Inflammatory macrophage treated with lipopolysaccharide for 1 hour (primary cell): ENCODE results near the gene RRP15.
"Not testable (repeated sequence)": the region's sequence is repeated elsewhere in the genome, so short reads cannot be mapped to it uniquely, and the experiment has no call there.

Experiments used
- DNase-seq, 2 donors: peaks; one replicate each; pipeline ENCODE4 v3.0.0-alpha.2; 2020 to 2022

The RRP15 gene

DNA sequence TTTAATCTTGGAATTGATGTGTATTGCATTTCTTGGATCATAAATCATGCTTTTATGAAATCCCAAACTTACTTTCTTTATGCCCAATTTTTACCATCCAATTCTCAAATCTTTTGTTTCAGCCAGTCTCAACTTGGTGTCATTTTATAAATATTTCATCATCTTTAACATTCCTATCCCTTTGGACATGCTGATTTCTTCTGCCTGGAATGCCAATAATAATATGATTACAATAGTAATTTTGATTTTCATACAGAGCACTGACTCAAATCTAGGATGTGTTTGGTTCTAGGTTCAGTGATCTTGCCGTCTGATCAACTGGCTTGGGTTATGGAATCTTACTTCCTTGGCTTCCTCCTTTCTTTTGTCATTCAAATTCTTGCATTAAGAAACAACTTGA is 12.8 kb downstream of the RRP15 start:
- DNase-seq = no peak

- DNase-seq = no peak
Measured at GRCh38 chr1:218298398-218298797, 13.3 kb downstream of the RRP15 start.

DNA sequence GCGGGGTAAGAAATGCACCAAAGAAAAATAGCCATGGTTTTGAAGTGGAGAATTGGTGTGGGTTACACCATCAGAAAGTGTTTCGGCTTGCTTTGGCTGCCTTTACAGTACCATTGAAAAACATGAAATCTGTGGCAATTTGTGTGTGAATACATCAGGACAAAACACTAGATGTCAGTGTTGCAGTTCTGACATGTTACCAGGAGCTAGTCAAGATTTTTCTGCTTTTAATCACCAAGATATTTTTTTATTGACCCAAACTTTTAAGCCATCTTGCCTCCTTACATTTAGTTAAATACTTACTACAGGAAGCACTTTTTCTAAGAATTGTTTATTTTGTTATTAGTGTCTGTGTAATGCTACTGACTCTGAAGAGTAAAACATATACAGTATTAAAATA is 14.3 kb downstream of the RRP15 start:
- DNase-seq = no peak

DNA sequence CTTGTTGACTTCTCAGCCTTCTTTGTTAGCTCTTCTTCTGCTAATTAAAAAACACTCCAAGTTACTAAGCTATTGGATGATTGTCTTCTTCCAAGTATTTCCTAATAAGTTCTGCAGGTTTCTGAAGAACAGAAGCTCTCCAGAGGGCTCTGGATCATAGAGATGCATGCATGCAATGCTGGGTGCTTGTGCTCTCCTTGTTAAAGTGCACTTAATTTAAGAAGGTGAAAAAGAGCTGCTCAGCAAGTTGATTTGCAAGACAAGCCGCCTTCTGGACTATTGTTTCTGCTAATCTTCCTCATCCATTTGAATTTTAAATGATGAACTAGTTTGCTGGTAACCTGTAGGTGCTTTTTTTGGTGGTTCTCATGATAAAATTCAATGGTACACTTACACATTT is 16.1 kb downstream of the RRP15 start:
- DNase-seq = no peak

DNA sequence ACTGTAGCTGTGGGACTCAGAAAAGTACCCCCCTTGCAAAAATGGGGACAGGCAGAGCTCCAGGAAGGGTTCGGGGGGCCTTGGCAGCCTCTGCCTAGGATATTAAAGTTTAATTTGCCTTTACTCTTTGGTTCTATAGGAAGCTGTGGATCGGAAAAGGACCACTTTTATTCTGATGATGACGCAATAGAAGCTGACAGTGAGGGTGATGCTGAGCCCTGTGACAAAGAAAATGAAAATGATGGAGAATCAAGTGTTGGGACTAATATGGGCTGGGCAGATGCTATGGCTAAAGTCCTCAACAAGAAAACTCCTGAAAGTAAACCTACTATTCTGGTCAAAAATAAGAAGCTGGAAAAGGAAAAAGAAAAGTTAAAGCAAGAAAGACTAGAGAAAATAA is 17.1 kb downstream of the RRP15 start:
- DNase-seq = no peak

DNA sequence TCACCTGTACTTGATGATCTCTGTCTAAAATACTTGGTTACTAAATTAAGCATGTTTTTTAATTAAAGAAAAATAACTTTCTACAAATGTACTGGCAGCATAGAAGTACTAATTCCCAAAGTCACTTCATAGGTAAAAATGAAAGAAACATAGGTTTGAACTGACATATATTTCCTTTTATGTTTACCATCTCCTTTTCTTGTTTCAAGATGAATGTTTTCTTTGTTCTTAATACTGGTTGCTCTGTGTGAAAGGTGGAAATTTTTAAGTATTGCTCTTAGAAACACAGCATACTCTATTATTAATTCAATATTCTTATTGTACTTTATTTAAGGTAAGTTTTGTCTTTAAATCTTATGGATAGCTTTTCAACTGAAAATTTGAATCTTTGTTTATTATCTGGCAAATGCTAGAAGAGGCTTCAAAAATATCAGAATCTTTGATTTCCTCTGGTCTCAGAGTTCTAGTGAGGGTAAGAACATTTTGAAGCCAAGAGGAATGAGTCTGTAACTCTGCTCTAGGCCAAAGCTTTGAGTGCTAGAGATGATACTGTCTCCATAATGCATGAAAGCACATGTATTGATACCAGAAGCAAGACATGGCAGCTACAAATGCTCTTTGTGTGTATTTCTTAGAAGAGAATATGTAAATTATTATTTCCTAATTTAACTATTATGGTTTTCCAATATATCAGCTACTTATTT is 18.2 kb downstream of the RRP15 start:
- no peak for DNase-seq

DNA sequence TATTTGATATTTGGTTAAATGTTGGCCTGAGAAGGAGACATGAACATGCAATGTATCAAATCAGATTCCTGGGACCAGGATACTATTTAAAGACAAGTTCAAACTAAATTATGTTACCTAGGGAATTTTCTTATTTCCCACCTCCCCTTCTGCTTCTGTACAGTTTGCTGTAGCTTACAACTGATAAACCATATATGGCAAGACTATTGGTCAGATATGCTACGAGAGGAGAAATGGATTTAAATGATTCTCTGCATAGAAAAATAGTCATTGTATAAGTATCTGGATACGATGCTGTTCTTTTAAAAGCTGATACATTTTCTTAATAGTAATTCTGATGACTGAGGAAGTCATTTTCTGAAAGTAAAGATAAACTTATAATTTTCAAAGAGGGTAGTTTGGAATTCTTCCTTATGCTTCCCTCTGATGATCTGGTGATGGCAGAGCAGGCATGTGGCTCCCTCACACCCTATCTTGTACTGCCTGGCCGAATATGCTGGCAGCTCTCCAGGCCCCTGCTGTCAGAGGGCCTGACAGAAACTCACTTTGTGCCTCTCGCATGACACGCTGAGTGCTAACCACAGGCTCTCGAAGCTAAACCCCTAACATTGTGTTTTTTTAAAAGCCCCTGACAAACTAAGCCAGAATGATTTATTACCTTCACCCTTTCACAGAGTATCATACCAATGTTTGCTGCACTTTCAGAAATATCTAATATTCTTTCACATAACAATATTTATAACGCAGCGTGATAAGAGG is 19.4 kb downstream of the RRP15 start:
- no peak for DNase-seq

DNA sequence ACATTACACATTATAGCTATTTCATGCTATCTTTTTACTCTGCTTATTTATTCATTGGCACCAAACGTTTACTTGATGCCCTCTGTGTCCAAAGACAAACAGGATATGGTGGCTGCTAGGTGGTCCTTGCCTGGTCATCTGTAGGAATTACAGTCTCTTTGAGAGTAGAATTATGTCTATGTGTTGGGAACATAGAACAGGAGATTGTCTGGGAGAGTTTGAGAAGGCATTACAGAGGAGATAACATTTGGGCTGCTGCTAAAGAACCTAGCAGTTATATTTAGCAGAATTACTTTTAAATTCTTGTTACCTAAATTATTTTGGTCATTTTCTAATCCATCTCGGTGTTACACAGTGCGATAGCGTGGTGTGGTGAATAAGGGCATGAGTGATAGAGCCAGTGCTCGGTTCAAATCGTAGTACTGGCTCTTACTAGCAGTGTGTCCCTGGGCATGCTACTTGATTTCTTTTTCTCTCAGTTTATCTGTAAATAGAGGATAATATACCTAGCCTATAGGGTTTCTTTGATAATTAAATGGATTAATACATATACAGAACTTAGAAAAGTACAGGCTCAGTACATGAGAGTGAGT is 20.5 kb downstream of the RRP15 start:
- DNase-seq = no peak

- no peak for DNase-seq
Measured at GRCh38 chr1:218312509-218312908, 27.4 kb downstream of the RRP15 start.

GRCh38 chr1:218314316-218314715 is 29.2 kb downstream of the RRP15 start:
- no peak for DNase-seq

DNA sequence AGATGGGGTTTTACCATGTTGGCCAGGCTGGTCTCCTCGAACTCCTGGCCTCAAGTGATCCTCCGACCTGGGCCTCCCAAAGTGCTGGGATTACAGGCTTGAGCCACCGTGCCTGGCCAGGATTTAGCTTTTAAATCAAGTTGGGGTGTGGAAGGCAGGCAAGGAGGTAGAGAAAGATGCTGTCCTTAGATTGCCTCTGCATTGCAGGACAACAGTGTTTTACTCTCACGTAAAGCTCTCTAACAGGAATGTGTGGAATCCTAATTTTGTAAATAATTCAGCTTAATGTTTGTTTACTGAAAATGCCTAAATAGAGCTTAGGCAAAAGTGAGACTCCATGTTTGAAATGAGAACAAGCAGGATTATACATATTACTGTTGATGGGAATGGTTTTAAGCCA is 30.5 kb downstream of the RRP15 start:
- no peak for DNase-seq

DNA sequence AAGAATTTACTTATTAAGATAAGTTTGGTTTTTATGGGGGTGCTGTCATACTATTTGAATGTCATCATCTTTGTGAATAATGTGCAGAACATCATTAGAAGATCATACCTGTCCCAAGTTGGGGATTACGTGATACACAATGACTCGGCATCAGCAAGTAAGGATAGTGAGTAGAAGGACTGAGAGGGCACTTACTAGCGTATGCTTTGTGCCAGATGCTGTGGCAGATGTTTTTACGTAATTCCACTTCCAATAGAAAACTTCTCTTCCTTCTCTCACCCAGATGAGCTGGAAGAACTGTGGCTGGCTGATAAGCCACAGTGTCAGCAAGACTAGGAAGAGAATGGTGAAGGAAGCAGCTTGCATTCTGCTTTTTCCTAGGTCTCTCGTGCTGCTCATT is 32.0 kb downstream of the RRP15 start:
- DNase-seq = no peak

GRCh38 chr1:218320182-218320581 is 35.1 kb downstream of the RRP15 start:
- DNase-seq = not testable (repeated sequence)

GRCh38 chr1:218322762-218323161 is 37.7 kb downstream of the RRP15 start:
- DNase-seq = no peak

DNA sequence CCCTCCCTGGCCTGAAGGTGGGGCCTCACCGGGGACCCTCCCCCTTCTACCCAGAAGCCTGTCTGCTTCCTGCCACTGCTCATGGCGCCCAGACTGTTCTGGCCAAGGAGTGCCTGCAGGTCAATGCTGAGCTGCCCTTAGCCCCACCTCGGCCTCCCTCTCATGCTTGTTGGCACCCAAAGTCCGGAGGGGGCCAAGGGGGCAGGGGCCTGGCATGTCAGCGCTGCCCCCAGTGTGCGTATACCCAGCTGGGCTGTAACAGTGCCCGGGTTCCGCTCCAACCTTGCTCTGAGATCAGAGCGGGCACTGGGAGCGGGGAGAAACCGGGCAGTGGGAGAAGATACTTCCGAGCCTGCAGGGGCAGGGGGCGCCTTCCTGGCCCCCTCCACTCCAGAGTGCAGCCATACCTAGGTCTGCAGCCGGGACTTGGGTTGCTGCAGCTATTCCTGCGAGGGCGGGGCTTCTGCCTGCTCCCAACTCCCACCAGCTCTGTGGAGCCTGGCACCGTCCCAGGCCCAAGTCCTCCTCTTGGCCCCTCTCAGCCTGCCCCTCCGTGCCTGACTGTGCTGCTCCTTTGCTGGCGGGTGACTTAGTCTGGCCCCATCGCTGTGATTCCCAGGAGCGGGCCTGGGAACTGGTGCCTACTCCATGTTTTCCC is 38.6 kb downstream of the RRP15 start:
- no peak for DNase-seq

GRCh38 chr1:218324226-218324580 is 39.1 kb downstream of the RRP15 start:
- no peak for DNase-seq

DNA sequence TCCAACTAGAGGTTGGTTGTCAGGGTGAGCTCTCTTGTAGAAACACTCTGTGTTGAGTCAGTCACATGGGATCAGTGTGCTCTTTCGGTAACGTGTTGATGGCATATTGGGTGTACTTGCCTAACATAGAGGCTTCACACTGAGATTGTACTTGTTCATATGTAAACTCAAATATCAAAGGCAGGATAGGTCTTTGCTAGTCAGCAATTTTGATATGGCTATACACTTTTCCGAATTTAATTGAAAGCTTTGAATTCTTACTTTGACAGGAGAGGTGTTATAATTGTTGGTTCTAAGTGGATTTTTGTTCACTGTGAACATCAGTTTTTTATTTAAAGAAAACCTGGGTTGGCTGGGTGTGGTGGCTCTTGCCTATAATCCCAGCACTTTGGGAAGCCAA is 43.7 kb downstream of the RRP15 start:
- DNase-seq = no peak

DNA sequence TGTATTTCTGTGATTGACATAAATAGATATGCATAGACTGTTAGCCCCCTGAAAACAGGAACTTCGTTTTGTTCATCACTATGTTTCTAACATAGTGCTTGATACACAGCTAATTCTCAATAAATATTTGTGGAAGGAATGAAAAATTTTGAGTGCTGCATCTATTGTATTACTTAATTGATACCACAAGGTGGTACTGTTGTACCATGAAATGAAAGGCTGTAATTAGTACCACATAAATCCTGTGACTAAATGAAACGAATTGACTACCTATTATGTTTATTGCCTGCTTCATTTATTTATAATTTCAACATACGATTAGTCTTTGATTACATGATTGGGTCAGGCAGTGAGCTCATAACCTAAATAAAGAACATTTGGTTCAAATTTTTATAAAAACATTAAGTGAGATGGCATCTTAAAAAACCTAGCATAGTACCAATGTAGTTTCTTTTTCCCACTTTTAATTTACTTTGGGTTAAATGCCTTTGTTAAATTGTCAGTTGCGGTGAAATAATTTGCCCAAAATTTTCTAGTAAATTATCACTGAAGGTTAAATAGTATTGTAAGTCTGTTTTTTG is 45.0 kb downstream of the RRP15 start:
- DNase-seq = peak; percentile 12 to 44

GRCh38 chr1:218332416-218332815 is 47.3 kb downstream of the RRP15 start:
- no peak for DNase-seq

DNA sequence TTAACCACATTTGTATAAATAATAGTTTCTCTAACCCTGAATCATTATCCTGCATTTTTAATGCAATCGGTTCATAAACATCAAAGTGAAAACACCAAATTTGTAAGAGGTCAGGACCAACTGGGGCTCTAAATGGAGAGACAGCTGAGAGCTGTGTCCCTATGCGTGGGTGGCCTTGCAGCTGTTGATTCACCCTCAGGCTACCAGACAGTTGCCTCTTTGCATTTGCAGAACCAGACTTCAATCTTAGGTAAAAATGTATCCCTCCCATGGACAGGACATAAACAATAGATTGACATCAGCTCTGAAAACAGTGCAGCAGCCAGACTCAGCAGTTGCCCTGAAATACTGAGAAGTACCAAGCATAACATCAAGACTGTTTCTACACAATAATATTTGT is 51.2 kb downstream of the RRP15 start:
- peak in 1 of 2 donors; percentile 15 for DNase-seq

DNA sequence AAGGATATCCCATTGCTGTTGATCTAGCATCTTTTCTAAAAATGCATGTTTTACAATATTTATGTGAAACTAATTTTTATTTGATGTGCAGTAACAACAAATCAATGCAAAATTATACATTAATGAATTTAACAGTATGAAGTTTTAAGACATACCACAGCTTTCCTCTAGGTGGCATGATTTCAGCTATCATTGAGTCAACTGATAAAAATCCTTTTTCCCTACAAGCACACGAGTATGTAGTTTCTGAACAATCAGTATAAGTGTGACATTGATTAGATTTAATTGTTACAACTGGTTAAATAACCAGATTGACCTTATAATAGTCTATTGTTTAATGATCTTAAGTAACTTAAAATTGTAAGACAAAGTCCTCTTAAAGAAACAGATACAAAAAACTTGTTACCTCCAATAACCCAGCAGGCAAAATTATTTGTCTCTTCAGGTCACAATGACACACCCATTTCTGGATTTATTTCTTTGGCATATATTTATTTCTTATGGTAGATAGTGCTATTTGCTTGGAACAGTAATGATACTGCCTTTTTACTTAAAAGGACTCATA is 54.3 kb downstream of the RRP15 start:
- DNase-seq = peak; percentile 19 to 65

- no peak for DNase-seq
Measured at GRCh38 chr1:218341325-218341724, 56.2 kb downstream of the RRP15 start.

- no peak for DNase-seq
Measured at GRCh38 chr1:218342091-218342490, 57.0 kb downstream of the RRP15 start.
